ENCODE data around the gene MBD4. TPM values are rescaled to one million over a fixed set of nuclear protein-coding genes. Genes with fewer than 3 reads are reported as not detected.

MBD4 gene
- total and polyA plus RNA-seq, 10 donors = 40.0 to 72.6 (median 55.2) TPM

DNA sequence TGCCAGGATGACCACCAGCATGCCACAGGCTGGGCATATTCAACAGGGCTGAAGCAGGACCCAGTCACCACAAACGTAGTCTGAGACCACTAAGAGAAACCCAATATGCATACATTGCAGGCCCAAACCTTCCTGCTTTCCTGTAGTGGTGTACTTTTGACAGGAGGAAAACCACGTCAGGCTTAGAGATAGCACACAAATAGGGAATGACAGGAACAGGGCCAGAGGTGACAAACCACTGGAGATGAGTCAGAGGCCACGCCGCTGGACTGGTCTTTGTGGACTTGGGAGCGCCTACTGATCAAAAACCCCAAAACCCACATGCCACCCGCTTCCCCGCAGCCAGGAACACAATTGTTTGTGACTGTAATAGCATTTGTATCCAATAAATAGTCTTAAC, 7.7 kb downstream of the MBD4 start:
- intact Hi-C loops (cut with DNase I; ENCODE audit: low total_unique reads) = no loop called here
- H3K27me3 ChIP-seq (replicated peaks in 1 of 7) = no peaks in the 10 kb centered on the region
- H3K27ac ChIP-seq = peak overlapping the region in 1 of 8 donors; percentile 20
- no peaks in the 10 kb centered on the region for H3K9me3 ChIP-seq
- 61 to 82% (median 73%) methylated on average over 7 of the region's 7 CpGs for WGBS, 5 donors
- TF ChIP-seq POLR2A (IDR thresholded peaks at IDR 0.05) (no peak), POLR2AphosphoS5 (IDR thresholded peaks at IDR 0.05) (no peak)
- TF ChIP-seq, protein P1, sequence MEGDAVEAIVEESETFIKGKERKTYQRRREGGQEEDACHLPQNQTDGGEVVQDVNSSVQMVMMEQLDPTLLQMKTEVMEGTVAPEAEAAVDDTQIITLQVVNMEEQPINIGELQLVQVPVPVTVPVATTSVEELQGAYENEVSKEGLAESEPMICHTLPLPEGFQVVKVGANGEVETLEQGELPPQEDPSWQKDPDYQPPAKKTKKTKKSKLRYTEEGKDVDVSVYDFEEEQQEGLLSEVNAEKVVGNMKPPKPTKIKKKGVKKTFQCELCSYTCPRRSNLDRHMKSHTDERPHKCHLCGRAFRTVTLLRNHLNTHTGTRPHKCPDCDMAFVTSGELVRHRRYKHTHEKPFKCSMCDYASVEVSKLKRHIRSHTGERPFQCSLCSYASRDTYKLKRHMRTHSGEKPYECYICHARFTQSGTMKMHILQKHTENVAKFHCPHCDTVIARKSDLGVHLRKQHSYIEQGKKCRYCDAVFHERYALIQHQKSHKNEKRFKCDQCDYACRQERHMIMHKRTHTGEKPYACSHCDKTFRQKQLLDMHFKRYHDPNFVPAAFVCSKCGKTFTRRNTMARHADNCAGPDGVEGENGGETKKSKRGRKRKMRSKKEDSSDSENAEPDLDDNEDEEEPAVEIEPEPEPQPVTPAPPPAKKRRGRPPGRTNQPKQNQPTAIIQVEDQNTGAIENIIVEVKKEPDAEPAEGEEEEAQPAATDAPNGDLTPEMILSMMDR (IDR thresholded peaks at IDR 0.05 in 8 of 11, conservative IDR thresholded peaks at IDR 0.05 in 3 of 11) = no peak
- peaks cover 0 to 77% (median 48%) of the 10 kb centered on the region in 6 donors for H3K36me3 ChIP-seq
- DNase-seq = no peak
- peaks cover 17 to 77% (median 60%) of the 10 kb centered on the region in 6 donors for H3K4me1 ChIP-seq
- H3K4me3 ChIP-seq = no peak overlapping the region

- intact Hi-C loops (cut with DNase I; ENCODE audit: low total_unique reads) = no loop called here
- Histone ChIP-seq H3K4me1 (peaks cover 0 to 54% (median 36%) of the 10 kb centered on the region in 6 donors), H3K27me3 (replicated peaks in 1 of 7) (no peaks in the 10 kb centered on the region), H3K4me3 (no peak overlapping the region), H3K36me3 (peaks cover 0 to 53% (median 43%) of the 10 kb centered on the region in 6 donors), H3K9me3 (peaks cover 0 to 6% (median 0%) of the 10 kb centered on the region in 8 donors), H3K27ac (peak overlapping the region in 2 of 8 donors; percentile 4 to 60)
- peak; percentile 74 for DNase-seq
- TF ChIP-seq POLR2A (IDR thresholded peaks at IDR 0.05) (no peak), POLR2AphosphoS5 (IDR thresholded peaks at IDR 0.05) (peak; percentile 47 to 66 (median 53))
- TF ChIP-seq, protein P1 (IDR thresholded peaks at IDR 0.05 in 8 of 11, conservative IDR thresholded peaks at IDR 0.05 in 3 of 11) = no peak
- WGBS, 5 donors = 75 to 91% (median 81%) methylated on average over 4 of the region's 4 CpGs
Observed at GRCh38 chr3:129429602-129430001, 10.1 kb downstream of the MBD4 start.

DNA sequence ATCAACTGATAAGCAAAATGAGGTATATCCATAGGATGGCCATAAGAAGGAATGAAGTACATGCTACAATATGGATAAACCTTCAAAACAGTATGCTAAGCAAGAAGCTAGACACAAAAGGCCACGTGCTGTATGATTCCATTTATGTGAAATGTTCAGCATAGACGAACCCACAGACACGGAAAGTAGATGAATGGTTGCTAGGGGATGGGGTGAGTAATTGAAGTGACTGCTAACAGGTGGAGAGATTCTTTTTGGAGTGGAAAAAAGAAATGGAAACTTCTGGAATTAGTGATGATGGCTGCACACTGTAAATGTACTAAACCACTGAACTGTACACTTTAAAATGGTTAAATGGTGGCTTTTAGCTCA, 10.7 kb downstream of the MBD4 start:
- no peak for DNase-seq
- Histone ChIP-seq H3K9me3 (peaks cover 0 to 9% (median 0%) of the 10 kb centered on the region in 8 donors), H3K36me3 (peaks cover 0 to 47% (median 41%) of the 10 kb centered on the region in 6 donors), H3K27ac (peak overlapping the region in 5 of 8 donors; percentile 52 to 72 (median 60)), H3K4me1 (peaks cover 0 to 54% (median 31%) of the 10 kb centered on the region in 6 donors), H3K27me3 (replicated peaks in 1 of 7) (no peaks in the 10 kb centered on the region), H3K4me3 (peak overlapping the region in 2 of 8 donors; percentile 54 to 75)
- 77 to 90% (median 83%) methylated on average over 3 of the region's 3 CpGs for WGBS, 5 donors
- intact Hi-C loops (cut with DNase I; ENCODE audit: low total_unique reads) = no loop called here
- no peak for TF ChIP-seq POLR2A (IDR thresholded peaks at IDR 0.05)
- no peak for TF ChIP-seq POLR2AphosphoS5 (IDR thresholded peaks at IDR 0.05)
- TF ChIP-seq, protein P1 (IDR thresholded peaks at IDR 0.05 in 8 of 11, conservative IDR thresholded peaks at IDR 0.05 in 3 of 11) = no peak

DNA sequence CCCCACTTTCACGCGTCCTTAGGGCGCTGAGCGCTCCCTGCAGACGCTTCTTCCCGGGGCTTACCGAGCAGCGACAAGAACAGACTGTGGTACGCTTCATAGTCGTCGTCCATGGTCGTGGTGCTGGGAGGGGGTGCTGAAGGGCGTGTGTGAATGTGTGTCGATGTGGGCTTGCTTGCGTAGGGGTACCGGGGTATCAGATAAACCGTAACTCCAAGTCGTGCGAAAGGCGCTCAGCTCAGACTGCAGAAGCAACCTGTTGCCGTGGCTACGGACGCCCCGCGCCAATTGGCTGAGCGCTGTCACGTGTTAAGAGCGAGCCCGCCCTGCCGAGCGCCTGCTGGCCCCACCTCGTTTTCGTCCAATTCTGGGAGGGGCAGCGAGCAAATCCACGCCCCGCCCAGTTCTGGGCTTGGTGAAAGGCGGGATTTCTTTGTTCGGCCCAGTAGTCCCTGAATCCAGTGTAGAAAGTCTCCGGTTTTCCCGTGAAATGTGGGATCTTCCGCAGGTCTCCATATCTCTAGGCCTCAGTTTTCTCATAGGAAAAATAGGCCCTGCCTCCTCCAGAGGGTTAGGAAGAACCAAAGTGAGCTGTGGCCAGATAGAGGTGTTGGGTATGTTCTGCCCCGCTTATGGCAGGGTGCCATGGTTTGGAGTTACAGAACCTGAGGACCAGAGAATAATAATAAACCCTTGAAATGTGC, 11.2 kb downstream of the MBD4 start, which contains the start of gene EFCAB12:
Gene EFCAB12 (minus strand): TSS at position 261 of the 704 bp plus-strand sequence. CDS start 148 bp downstream, at position 113.
- Histone ChIP-seq H3K27ac (peak within 1 kb of the TSS in 5 of 8 donors; percentile 52 to 72 (median 60)), H3K4me3 (peak within 1 kb of the TSS; percentile 24 to 75 (median 52)), H3K4me1 (peaks cover 0 to 54% (median 25%) of the 10 kb centered on the region in 6 donors), H3K9me3 (peaks cover 0 to 9% (median 0%) of the 10 kb centered on the region in 8 donors), H3K36me3 (peaks cover 0 to 42% (median 36%) of the 10 kb centered on the region in 6 donors), H3K27me3 (replicated peaks in 1 of 7) (no peaks in the 10 kb centered on the region)
- intact Hi-C loops (cut with DNase I; ENCODE audit: low total_unique reads) = no loop called here
- 4 to 14% (median 4%) methylated on average over 40 to 42 of the region's 42 CpGs for WGBS, 5 donors
- peak; percentile 98 for DNase-seq
- no peak for TF ChIP-seq POLR2A (IDR thresholded peaks at IDR 0.05)
- peak; percentile 86 to 93 (median 87) for TF ChIP-seq POLR2AphosphoS5 (IDR thresholded peaks at IDR 0.05)
- TF ChIP-seq, protein P1 (IDR thresholded peaks at IDR 0.05 in 8 of 11, conservative IDR thresholded peaks at IDR 0.05 in 3 of 11) = no peak
